Measurements from ENCODE around the gene GRXCR1. TPM values are rescaled to one million over a fixed set of nuclear protein-coding genes. Genes with fewer than 3 reads are reported as not detected.

GRXCR1 gene
- total RNA-seq, 1 experiment from 2014 or later = not detected

- CTCF ChIA-PET = no interaction called here
- intact Hi-C loops (cut with micrococcal nuclease; ENCODE audit: unreplicated experiment) = no loop called here
- BruUV-seq (replicated peaks) = no TSS peak
- Histone ChIP-seq H3K4me3 (ENCODE audit: low read depth in 2 of 2, low read length in 2 of 2) (no peak overlapping the region), H3K4me1 (ENCODE audit: control insufficient read depth, insufficient read depth, low read length) (no peaks in the 10 kb centered on the region), H3K27me3 (ENCODE audit: control insufficient read depth, insufficient read depth, low read length) (no peaks in the 10 kb centered on the region), H3K27ac (ENCODE audit: low read length) (no peak overlapping the region), H3K9me3 (ENCODE audit: control insufficient read depth, insufficient read depth, low read depth, low read length) (no peaks in the 10 kb centered on the region), H3K36me3 (ENCODE audit: control insufficient read depth, insufficient read depth, low read length) (no peaks in the 10 kb centered on the region)
- ATAC-seq = no peak
- in situ Hi-C loops (cut with HindIII; ENCODE audit: low pct_unique_long_range_greater_than_20kb, low sequenced_read_pairs) = no loop called here
- TF ChIP-seq TCF7L2 (IDR thresholded peaks at IDR 0.05; ENCODE audit: low read depth, low read length) (no peak), SIN3A (IDR thresholded peaks at IDR 0.05; ENCODE audit: borderline replicate concordance, insufficient read depth, low read depth, low read length) (no peak), POLR2AphosphoS5 (IDR thresholded peaks at IDR 0.05; ENCODE audit: low read depth, low read length) (no peak)
- TF ChIP-seq, protein P1, sequence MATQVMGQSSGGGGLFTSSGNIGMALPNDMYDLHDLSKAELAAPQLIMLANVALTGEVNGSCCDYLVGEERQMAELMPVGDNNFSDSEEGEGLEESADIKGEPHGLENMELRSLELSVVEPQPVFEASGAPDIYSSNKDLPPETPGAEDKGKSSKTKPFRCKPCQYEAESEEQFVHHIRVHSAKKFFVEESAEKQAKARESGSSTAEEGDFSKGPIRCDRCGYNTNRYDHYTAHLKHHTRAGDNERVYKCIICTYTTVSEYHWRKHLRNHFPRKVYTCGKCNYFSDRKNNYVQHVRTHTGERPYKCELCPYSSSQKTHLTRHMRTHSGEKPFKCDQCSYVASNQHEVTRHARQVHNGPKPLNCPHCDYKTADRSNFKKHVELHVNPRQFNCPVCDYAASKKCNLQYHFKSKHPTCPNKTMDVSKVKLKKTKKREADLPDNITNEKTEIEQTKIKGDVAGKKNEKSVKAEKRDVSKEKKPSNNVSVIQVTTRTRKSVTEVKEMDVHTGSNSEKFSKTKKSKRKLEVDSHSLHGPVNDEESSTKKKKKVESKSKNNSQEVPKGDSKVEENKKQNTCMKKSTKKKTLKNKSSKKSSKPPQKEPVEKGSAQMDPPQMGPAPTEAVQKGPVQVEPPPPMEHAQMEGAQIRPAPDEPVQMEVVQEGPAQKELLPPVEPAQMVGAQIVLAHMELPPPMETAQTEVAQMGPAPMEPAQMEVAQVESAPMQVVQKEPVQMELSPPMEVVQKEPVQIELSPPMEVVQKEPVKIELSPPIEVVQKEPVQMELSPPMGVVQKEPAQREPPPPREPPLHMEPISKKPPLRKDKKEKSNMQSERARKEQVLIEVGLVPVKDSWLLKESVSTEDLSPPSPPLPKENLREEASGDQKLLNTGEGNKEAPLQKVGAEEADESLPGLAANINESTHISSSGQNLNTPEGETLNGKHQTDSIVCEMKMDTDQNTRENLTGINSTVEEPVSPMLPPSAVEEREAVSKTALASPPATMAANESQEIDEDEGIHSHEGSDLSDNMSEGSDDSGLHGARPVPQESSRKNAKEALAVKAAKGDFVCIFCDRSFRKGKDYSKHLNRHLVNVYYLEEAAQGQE (IDR thresholded peaks at IDR 0.05; ENCODE audit: insufficient read depth in 1 of 2, low read depth in 2 of 2, low read length in 1 of 2) = no peak
- TF ChIP-seq, protein P2, sequence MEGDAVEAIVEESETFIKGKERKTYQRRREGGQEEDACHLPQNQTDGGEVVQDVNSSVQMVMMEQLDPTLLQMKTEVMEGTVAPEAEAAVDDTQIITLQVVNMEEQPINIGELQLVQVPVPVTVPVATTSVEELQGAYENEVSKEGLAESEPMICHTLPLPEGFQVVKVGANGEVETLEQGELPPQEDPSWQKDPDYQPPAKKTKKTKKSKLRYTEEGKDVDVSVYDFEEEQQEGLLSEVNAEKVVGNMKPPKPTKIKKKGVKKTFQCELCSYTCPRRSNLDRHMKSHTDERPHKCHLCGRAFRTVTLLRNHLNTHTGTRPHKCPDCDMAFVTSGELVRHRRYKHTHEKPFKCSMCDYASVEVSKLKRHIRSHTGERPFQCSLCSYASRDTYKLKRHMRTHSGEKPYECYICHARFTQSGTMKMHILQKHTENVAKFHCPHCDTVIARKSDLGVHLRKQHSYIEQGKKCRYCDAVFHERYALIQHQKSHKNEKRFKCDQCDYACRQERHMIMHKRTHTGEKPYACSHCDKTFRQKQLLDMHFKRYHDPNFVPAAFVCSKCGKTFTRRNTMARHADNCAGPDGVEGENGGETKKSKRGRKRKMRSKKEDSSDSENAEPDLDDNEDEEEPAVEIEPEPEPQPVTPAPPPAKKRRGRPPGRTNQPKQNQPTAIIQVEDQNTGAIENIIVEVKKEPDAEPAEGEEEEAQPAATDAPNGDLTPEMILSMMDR (IDR thresholded peaks at IDR 0.05) = no peak
- POLR2A ChIA-PET = no interaction called here
- DNase-seq (ENCODE audit: low read depth, low spot score) = no peak
Measured at GRCh38 chr4:42953321-42953720, 60.8 kb downstream of the GRXCR1 start.

DNA sequence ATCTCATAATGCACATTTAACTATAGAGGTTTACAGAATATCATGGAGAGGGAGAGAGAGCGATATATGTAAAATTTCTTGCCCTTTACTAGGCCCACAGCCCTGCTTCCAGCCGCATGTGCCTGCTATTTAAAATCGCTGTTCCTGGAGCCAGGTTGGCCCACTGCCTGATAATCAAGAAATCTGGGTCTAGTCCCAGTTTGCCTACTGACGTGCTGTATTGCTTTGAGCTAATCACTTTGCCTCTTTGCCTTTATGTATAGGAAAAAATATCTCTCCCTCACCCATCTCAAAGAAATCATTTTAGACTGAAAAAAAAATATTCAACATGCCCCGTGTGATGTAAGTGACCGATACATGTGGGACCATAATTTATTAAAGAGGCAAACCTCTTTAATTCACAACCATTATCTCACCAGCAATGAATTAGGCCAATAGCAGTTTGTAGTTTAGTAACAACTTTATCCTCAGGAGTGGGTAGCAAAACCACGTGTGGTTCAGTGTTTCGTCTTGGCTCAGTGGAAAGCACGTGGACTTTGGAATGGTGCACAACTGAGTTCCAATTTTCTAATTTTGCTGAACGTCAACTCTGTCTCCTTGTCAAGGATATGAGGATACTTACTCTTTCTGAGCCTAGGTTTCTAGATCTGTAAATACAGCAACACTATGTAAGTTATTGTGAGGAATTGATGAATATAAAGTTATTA is 62.6 kb downstream of the GRXCR1 start:
- no peak overlapping the region for H3K4me3 ChIP-seq (ENCODE audit: low read depth in 2 of 2, low read length in 2 of 2)
- no peaks in the 10 kb centered on the region for H3K4me1 ChIP-seq (ENCODE audit: control insufficient read depth, insufficient read depth, low read length)
- intact Hi-C loops (cut with micrococcal nuclease; ENCODE audit: unreplicated experiment) (no loop called here), in situ Hi-C loops (cut with HindIII; ENCODE audit: low pct_unique_long_range_greater_than_20kb, low sequenced_read_pairs) (no loop called here)
- TF ChIP-seq POLR2AphosphoS5 (IDR thresholded peaks at IDR 0.05; ENCODE audit: low read depth, low read length) (no peak), TCF7L2 (IDR thresholded peaks at IDR 0.05; ENCODE audit: low read depth, low read length) (no peak)
- TF ChIP-seq, protein P1 (IDR thresholded peaks at IDR 0.05; ENCODE audit: insufficient read depth in 1 of 2, low read depth in 2 of 2, low read length in 1 of 2) = no peak
- TF ChIP-seq, protein P2 (IDR thresholded peaks at IDR 0.05) = no peak
- CTCF ChIA-PET = no interaction called here
- no TSS peak for BruUV-seq (replicated peaks)
- H3K27ac ChIP-seq (ENCODE audit: low read length) = no peak overlapping the region
- DNase-seq (ENCODE audit: low read depth, low spot score) = no peak
- H3K36me3 ChIP-seq (ENCODE audit: control insufficient read depth, insufficient read depth, low read length) = no peaks in the 10 kb centered on the region
- no peaks in the 10 kb centered on the region for H3K9me3 ChIP-seq (ENCODE audit: control insufficient read depth, insufficient read depth, low read depth, low read length)
- H3K27me3 ChIP-seq (ENCODE audit: control insufficient read depth, insufficient read depth, low read length) = no peaks in the 10 kb centered on the region
- no peak for ATAC-seq
- POLR2A ChIA-PET = no interaction called here

Measured in Panc1 (cell line).